KOPT-K1 (cell line): ENCODE data around the gene SIGMAR1.

ENCODE experiments used
- H3K27ac ChIP-seq: fragments of 200-600 bp; sonication (generic); 2 replicates; pipeline ENCODE4 v1.5.1; 2016; ENCODE audit warnings: antibody characterized with exemption, mild to moderate bottlenecking, low read depth, low read length; ENCODE audit not compliant: poor library complexity, severe bottlenecking
- H3K36me3 ChIP-seq: fragments of 200-600 bp; sonication (generic); 2 replicates; pipeline ENCODE4 v1.5.1; 2017; ENCODE audit warnings: antibody characterized with exemption, mild to moderate bottlenecking, low read length, moderate library complexity; ENCODE audit not compliant: insufficient read depth
- H3K9me3 ChIP-seq: fragments of 200-600 bp; sonication (generic); 2 replicates; pipeline ENCODE4 v1.5.1; 2017; ENCODE audit warnings: antibody characterized with exemption, low read length, mild to moderate bottlenecking; ENCODE audit not compliant: insufficient read depth, poor library complexity, severe bottlenecking

SIGMAR1 gene

GRCh38 chr9:34627716-34628655 lies 9.6 kb downstream of the SIGMAR1 start:
- H3K27ac ChIP-seq: no peak overlapping the region
- no peaks in the 10 kb centered on the region for H3K36me3 ChIP-seq
- H3K9me3 ChIP-seq: no peaks in the 10 kb centered on the region

- Histone ChIP-seq H3K9me3 (no peaks in the 10 kb centered on the region), H3K36me3 (no peaks in the 10 kb centered on the region), H3K27ac (no peak overlapping the region)
These were observed 12.5 kb downstream of the SIGMAR1 start for GRCh38 chr9:34625186-34625486.

GRCh38 chr9:34624475-34625185 lies 13.0 kb downstream of the SIGMAR1 start:
- no peaks in the 10 kb centered on the region for H3K36me3 ChIP-seq
- H3K27ac ChIP-seq: no peak overlapping the region
- no peaks in the 10 kb centered on the region for H3K9me3 ChIP-seq

GRCh38 chr9:34623374-34624235 lies 14.0 kb downstream of the SIGMAR1 start:
- no peaks in the 10 kb centered on the region for H3K9me3 ChIP-seq

GRCh38 chr9:34620061-34620994 lies 17.3 kb downstream of the SIGMAR1 start, which contains the start of gene DCTN3:
DCTN3 (minus strand) TSS chr9:34620495; CDS start chr9:34620464, 31 bp downstream.
- peak within 1 kb of the TSS; percentile 61 for H3K27ac ChIP-seq
- peaks cover 32% of the 10 kb centered on the region; the same call in 1 of the 2 replicates for H3K36me3 ChIP-seq
- H3K9me3 ChIP-seq: no peaks in the 10 kb centered on the region

More at GRCh38 chr9:34623374-34624235, 14.0 kb downstream of the SIGMAR1 start:
- Histone ChIP-seq H3K27ac (no peak overlapping the region), H3K36me3 (no peaks in the 10 kb centered on the region)

- Histone ChIP-seq H3K27ac (no peak overlapping the region), H3K36me3 (peaks cover 48% of the 10 kb centered on the region)
These were observed 22.5 kb downstream of the SIGMAR1 start for GRCh38 chr9:34615132-34615531.

GRCh38 chr9:34612788-34613390 lies 24.7 kb downstream of the SIGMAR1 start:
- Histone ChIP-seq H3K9me3 (no peaks in the 10 kb centered on the region), H3K27ac (peak overlapping the region; percentile 81), H3K36me3 (peaks cover 41% of the 10 kb centered on the region)

More at GRCh38 chr9:34615132-34615531, 22.5 kb downstream of the SIGMAR1 start:
- H3K9me3 ChIP-seq: no peaks in the 10 kb centered on the region

GRCh38 chr9:34611811-34612787 lies 25.5 kb downstream of the SIGMAR1 start, which contains the start of gene RPP25L:
RPP25L (minus strand) TSS chr9:34612097; CDS start chr9:34611296, 801 bp downstream.
- H3K9me3 ChIP-seq: no peaks in the 10 kb centered on the region
- peak within 1 kb of the TSS; percentile 81 for H3K27ac ChIP-seq
- peaks cover 33% of the 10 kb centered on the region for H3K36me3 ChIP-seq

- no peaks in the 10 kb centered on the region for H3K9me3 ChIP-seq
- peak overlapping the region; percentile 81 for H3K27ac ChIP-seq
- H3K36me3 ChIP-seq: peaks cover 25% of the 10 kb centered on the region
These were observed 26.3 kb downstream of the SIGMAR1 start for GRCh38 chr9:34611251-34611810.

- Histone ChIP-seq H3K36me3 (peaks cover 18% of the 10 kb centered on the region), H3K9me3 (no peaks in the 10 kb centered on the region), H3K27ac (peak overlapping the region; percentile 81)
These were observed 27.0 kb downstream of the SIGMAR1 start for GRCh38 chr9:34610434-34611206.

GRCh38 chr9:34607331-34607730 lies 30.3 kb downstream of the SIGMAR1 start:
- Histone ChIP-seq H3K27ac (no peak overlapping the region), H3K36me3 (no peaks in the 10 kb centered on the region), H3K9me3 (no peaks in the 10 kb centered on the region)

- Histone ChIP-seq H3K9me3 (no peaks in the 10 kb centered on the region), H3K27ac (no peak overlapping the region), H3K36me3 (no peaks in the 10 kb centered on the region)
These were observed 30.7 kb downstream of the SIGMAR1 start for GRCh38 chr9:34606905-34607304.
